Measurements from ENCODE around the gene KLHL42.
"Not testable (repeated sequence)": the region's sequence is repeated elsewhere in the genome, so short reads cannot be mapped to it uniquely, and the experiment has no call there.

Gene KLHL42

GRCh38 chr12:27841392-27841882 is 61.4 kb downstream of the KLHL42 start:
- Histone ChIP-seq H3K4me3 (ENCODE audit: low read length in 2 of 2) (no peak overlapping the region), H3K4me1 (ENCODE audit: control insufficient read depth, insufficient read depth, low read length) (peaks cover 4% of the 10 kb centered on the region), H3K27ac (ENCODE audit: low read length) (no peak overlapping the region), H3K27me3 (ENCODE audit: control insufficient read depth in 1 of 2, insufficient read depth in 2 of 2, low read length in 2 of 2) (no peaks in the 10 kb centered on the region), H3K9ac (ENCODE audit: low read length in 2 of 2) (no peak overlapping the region), H3K9me3 (ENCODE audit: control insufficient read depth in 2 of 2, low read length in 2 of 2) (no peaks in the 10 kb centered on the region), H3K36me3 (ENCODE audit: control insufficient read depth in 2 of 2, insufficient read depth in 2 of 2, low read length in 2 of 2) (no peaks in the 10 kb centered on the region)

GRCh38 chr12:27843714-27844245 is 63.7 kb downstream of the KLHL42 start:
- Histone ChIP-seq H3K9me3 (ENCODE audit: control insufficient read depth in 2 of 2, low read length in 2 of 2) (no peaks in the 10 kb centered on the region), H3K27ac (ENCODE audit: low read length) (no peak overlapping the region), H3K36me3 (ENCODE audit: control insufficient read depth in 2 of 2, insufficient read depth in 2 of 2, low read length in 2 of 2) (no peaks in the 10 kb centered on the region), H3K4me3 (ENCODE audit: low read length in 2 of 2) (no peak overlapping the region), H3K27me3 (ENCODE audit: control insufficient read depth in 1 of 2, insufficient read depth in 2 of 2, low read length in 2 of 2) (no peaks in the 10 kb centered on the region), H3K4me1 (ENCODE audit: control insufficient read depth, insufficient read depth, low read length) (peaks cover 4% of the 10 kb centered on the region), H3K9ac (ENCODE audit: low read length in 2 of 2) (no peak overlapping the region)

- Histone ChIP-seq H3K27ac (ENCODE audit: low read length) (no peak overlapping the region), H3K4me3 (ENCODE audit: low read length in 2 of 2) (no peak overlapping the region), H3K27me3 (ENCODE audit: control insufficient read depth in 1 of 2, insufficient read depth in 2 of 2, low read length in 2 of 2) (no peaks in the 10 kb centered on the region), H3K9me3 (ENCODE audit: control insufficient read depth in 2 of 2, low read length in 2 of 2) (peaks cover 0 to 4% of the 10 kb centered on the region in 2 donors), H3K4me1 (ENCODE audit: control insufficient read depth, insufficient read depth, low read length) (peaks cover 4% of the 10 kb centered on the region), H3K36me3 (ENCODE audit: control insufficient read depth in 2 of 2, insufficient read depth in 2 of 2, low read length in 2 of 2) (no peaks in the 10 kb centered on the region), H3K9ac (ENCODE audit: low read length in 2 of 2) (no peak overlapping the region)
Observed at GRCh38 chr12:27844366-27845090, 64.5 kb downstream of the KLHL42 start.

GRCh38 chr12:27845187-27845586 is 65.2 kb downstream of the KLHL42 start:
- Histone ChIP-seq H3K4me3 (ENCODE audit: low read length in 2 of 2) (no peak overlapping the region), H3K9ac (ENCODE audit: low read length in 2 of 2) (no peak overlapping the region), H3K9me3 (ENCODE audit: control insufficient read depth in 2 of 2, low read length in 2 of 2) (peaks cover 0 to 4% of the 10 kb centered on the region in 2 donors), H3K4me1 (ENCODE audit: control insufficient read depth, insufficient read depth, low read length) (peaks cover 4% of the 10 kb centered on the region), H3K27me3 (ENCODE audit: control insufficient read depth in 1 of 2, insufficient read depth in 2 of 2, low read length in 2 of 2) (no peaks in the 10 kb centered on the region), H3K27ac (ENCODE audit: low read length) (no peak overlapping the region), H3K36me3 (ENCODE audit: control insufficient read depth in 2 of 2, insufficient read depth in 2 of 2, low read length in 2 of 2) (no peaks in the 10 kb centered on the region)

- H3K9me3 ChIP-seq (ENCODE audit: control insufficient read depth in 2 of 2, low read length in 2 of 2); H3K9ac ChIP-seq (ENCODE audit: low read length in 2 of 2); H3K4me3 ChIP-seq (ENCODE audit: low read length in 2 of 2); H3K4me1 ChIP-seq (ENCODE audit: control insufficient read depth, insufficient read depth, low read length); H3K27ac ChIP-seq (ENCODE audit: low read length); H3K27me3 ChIP-seq (ENCODE audit: control insufficient read depth in 1 of 2, insufficient read depth in 2 of 2, low read length in 2 of 2); H3K36me3 ChIP-seq (ENCODE audit: control insufficient read depth in 2 of 2, insufficient read depth in 2 of 2, low read length in 2 of 2): not testable (repeated sequence)
Observed at GRCh38 chr12:27845706-27846105, 65.7 kb downstream of the KLHL42 start.

GRCh38 chr12:27847293-27847692 is 67.3 kb downstream of the KLHL42 start:
- not testable (repeated sequence) for H3K36me3 ChIP-seq (ENCODE audit: control insufficient read depth in 2 of 2, insufficient read depth in 2 of 2, low read length in 2 of 2); H3K4me3 ChIP-seq (ENCODE audit: low read length in 2 of 2); H3K27ac ChIP-seq (ENCODE audit: low read length); H3K9ac ChIP-seq (ENCODE audit: low read length in 2 of 2); H3K9me3 ChIP-seq (ENCODE audit: control insufficient read depth in 2 of 2, low read length in 2 of 2); H3K4me1 ChIP-seq (ENCODE audit: control insufficient read depth, insufficient read depth, low read length); H3K27me3 ChIP-seq (ENCODE audit: control insufficient read depth in 1 of 2, insufficient read depth in 2 of 2, low read length in 2 of 2)

- Histone ChIP-seq H3K4me3 (ENCODE audit: low read length in 2 of 2) (no peak overlapping the region), H3K36me3 (ENCODE audit: control insufficient read depth in 2 of 2, insufficient read depth in 2 of 2, low read length in 2 of 2) (no peaks in the 10 kb centered on the region), H3K9me3 (ENCODE audit: control insufficient read depth in 2 of 2, low read length in 2 of 2) (peaks cover 0 to 4% of the 10 kb centered on the region in 2 donors), H3K4me1 (ENCODE audit: control insufficient read depth, insufficient read depth, low read length) (no peaks in the 10 kb centered on the region), H3K9ac (ENCODE audit: low read length in 2 of 2) (no peak overlapping the region), H3K27me3 (ENCODE audit: control insufficient read depth in 1 of 2, insufficient read depth in 2 of 2, low read length in 2 of 2) (no peaks in the 10 kb centered on the region), H3K27ac (ENCODE audit: low read length) (no peak overlapping the region)
Observed at GRCh38 chr12:27851311-27851710, 71.3 kb downstream of the KLHL42 start.

GRCh38 chr12:27852117-27852516 is 72.1 kb downstream of the KLHL42 start:
- H3K36me3 ChIP-seq (ENCODE audit: control insufficient read depth in 2 of 2, insufficient read depth in 2 of 2, low read length in 2 of 2) = no peaks in the 10 kb centered on the region
- no peaks in the 10 kb centered on the region for H3K4me1 ChIP-seq (ENCODE audit: control insufficient read depth, insufficient read depth, low read length)
- no peak overlapping the region for H3K9ac ChIP-seq (ENCODE audit: low read length in 2 of 2)
- no peak overlapping the region for H3K27ac ChIP-seq (ENCODE audit: low read length)
- no peak overlapping the region for H3K4me3 ChIP-seq (ENCODE audit: low read length in 2 of 2)
- peaks cover 0 to 4% of the 10 kb centered on the region in 2 donors for H3K9me3 ChIP-seq (ENCODE audit: control insufficient read depth in 2 of 2, low read length in 2 of 2)
- no peaks in the 10 kb centered on the region for H3K27me3 ChIP-seq (ENCODE audit: control insufficient read depth in 1 of 2, insufficient read depth in 2 of 2, low read length in 2 of 2)
